ENCODE data around the gene RASSF8.

GRCh38 chr12:26027401-26027800 is 68.9 kb downstream of the RASSF8 start:
- TF ChIP-seq EZH2 (IDR thresholded peaks at IDR 0.05; ENCODE audit: low read depth, unreplicated experiment), result no peak
- TF ChIP-seq, protein P1, sequence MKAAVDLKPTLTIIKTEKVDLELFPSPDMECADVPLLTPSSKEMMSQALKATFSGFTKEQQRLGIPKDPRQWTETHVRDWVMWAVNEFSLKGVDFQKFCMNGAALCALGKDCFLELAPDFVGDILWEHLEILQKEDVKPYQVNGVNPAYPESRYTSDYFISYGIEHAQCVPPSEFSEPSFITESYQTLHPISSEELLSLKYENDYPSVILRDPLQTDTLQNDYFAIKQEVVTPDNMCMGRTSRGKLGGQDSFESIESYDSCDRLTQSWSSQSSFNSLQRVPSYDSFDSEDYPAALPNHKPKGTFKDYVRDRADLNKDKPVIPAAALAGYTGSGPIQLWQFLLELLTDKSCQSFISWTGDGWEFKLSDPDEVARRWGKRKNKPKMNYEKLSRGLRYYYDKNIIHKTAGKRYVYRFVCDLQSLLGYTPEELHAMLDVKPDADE (IDR thresholded peaks at IDR 0.05), result no peak
- TF ChIP-seq, protein P2, sequence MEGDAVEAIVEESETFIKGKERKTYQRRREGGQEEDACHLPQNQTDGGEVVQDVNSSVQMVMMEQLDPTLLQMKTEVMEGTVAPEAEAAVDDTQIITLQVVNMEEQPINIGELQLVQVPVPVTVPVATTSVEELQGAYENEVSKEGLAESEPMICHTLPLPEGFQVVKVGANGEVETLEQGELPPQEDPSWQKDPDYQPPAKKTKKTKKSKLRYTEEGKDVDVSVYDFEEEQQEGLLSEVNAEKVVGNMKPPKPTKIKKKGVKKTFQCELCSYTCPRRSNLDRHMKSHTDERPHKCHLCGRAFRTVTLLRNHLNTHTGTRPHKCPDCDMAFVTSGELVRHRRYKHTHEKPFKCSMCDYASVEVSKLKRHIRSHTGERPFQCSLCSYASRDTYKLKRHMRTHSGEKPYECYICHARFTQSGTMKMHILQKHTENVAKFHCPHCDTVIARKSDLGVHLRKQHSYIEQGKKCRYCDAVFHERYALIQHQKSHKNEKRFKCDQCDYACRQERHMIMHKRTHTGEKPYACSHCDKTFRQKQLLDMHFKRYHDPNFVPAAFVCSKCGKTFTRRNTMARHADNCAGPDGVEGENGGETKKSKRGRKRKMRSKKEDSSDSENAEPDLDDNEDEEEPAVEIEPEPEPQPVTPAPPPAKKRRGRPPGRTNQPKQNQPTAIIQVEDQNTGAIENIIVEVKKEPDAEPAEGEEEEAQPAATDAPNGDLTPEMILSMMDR (conservative IDR thresholded peaks at IDR 0.05; ENCODE audit: low read depth in 2 of 2), result no peak
- no peak for TF ChIP-seq CREB1 (CRISPR knock-in tag; IDR thresholded peaks at IDR 0.05; ENCODE audit: low read depth)
- TF ChIP-seq EZH2phosphoT487 (IDR thresholded peaks at IDR 0.05; ENCODE audit: unreplicated experiment), result no peak
- TF ChIP-seq REST (IDR thresholded peaks at IDR 0.05; ENCODE audit: unreplicated experiment), result no peak
- TF ChIP-seq POLR2AphosphoS5 (IDR thresholded peaks at IDR 0.05; ENCODE audit: low read depth), result no peak
- no peak for TF ChIP-seq STAT1 (IDR thresholded peaks at IDR 0.05; ENCODE audit: unreplicated experiment)
- no peak for TF ChIP-seq ZNF462 (CRISPR knock-in tag; IDR thresholded peaks at IDR 0.05)
